ENCODE data around the gene ARHGAP15.

The ARHGAP15 gene

DNA sequence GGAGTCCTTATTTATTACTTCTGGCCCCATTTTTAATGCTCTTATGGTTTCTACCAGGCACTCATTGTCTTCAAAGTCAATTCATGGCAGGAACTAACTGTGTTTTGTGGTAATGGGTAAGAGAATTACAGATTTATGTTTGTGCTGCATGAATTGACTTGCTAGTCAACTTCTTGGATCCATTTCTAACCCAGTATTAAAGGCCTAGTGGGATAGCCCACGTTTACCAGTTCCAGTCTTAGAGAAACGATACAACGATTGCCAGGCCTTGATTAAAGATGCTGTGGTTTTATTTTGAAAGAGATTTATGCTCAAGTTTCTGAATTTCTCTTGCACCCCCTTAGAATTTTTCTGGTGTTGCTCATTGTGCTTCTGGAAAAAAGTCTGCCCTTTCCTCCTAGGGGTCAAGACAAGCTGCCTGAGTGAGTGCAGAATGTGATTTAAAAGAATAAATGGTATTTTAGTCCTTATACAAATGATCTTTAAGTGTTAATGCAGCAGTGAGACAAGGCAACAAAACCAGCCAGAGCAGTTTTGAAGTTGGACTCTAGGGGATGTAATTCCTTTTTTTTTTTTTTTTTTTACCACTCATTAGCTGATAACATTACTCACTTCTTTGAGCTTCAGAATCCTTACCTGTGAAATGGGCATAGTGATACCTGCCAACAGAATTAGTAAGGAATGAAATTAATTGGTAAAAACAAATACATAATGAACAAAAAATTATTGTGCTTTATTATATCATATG lies 101.5 kb downstream of the ARHGAP15 start:
- Histone ChIP-seq H4K20me1 (ENCODE audit: insufficient read depth, low read length) (no peaks in the 10 kb centered on the region), H3K9me2 (ENCODE audit: low read depth, low read length) (no peaks in the 10 kb centered on the region), H3K27ac (ENCODE audit: low read depth, low read length, poor library complexity, severe bottlenecking) (no peak overlapping the region), H2AFZ (ENCODE audit: low read length) (no peak overlapping the region), H3F3A (ENCODE audit: insufficient read depth, low read length) (no peaks in the 10 kb centered on the region), H3K4me1 (ENCODE audit: insufficient read depth, low read length, severe bottlenecking) (no peaks in the 10 kb centered on the region), H3K27me3 (ENCODE audit: insufficient read depth, low read length) (no peaks in the 10 kb centered on the region), H3K9ac (ENCODE audit: low read length) (no peak overlapping the region), H3K9me3 (ENCODE audit: low read length) (peaks cover 9% of the 10 kb centered on the region), H3K36me3 (ENCODE audit: insufficient read depth, low read length) (peaks cover 75% of the 10 kb centered on the region), H3K4me2 (ENCODE audit: low read length) (no peak overlapping the region), H3K79me2 (ENCODE audit: insufficient read depth, low read length) (no peaks in the 10 kb centered on the region), H3K4me3 (ENCODE audit: low read depth, low read length, poor library complexity, severe bottlenecking) (no peak overlapping the region)
- TF ChIP-seq EZH2 (IDR thresholded peaks at IDR 0.05; ENCODE audit: borderline replicate concordance, low read length) (no peak), CTCF (IDR thresholded peaks at IDR 0.05; ENCODE audit: low read length) (no peak)

DNA sequence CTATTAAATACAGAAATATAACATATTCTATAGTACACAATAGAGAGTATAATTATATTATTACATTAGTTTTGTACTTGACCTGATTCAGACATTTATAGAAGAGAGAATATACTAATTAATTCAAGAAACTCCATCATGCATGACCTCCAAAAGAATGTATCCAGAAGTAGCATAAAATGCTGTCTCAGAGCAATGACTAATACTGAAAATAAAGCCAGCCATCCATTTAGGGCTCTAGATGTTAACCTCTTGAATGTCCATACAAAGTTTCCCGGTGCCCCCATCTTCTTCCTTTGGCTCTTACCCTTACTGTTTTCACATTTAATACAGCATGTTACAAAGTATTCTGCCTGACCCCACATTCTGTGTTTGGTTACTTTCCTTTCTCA lies 102.0 kb downstream of the ARHGAP15 start:
- Histone ChIP-seq H3K9ac (ENCODE audit: low read length) (no peak overlapping the region), H3K4me1 (ENCODE audit: insufficient read depth, low read length, severe bottlenecking) (no peaks in the 10 kb centered on the region), H3K79me2 (ENCODE audit: insufficient read depth, low read length) (no peaks in the 10 kb centered on the region), H4K20me1 (ENCODE audit: insufficient read depth, low read length) (no peaks in the 10 kb centered on the region), H2AFZ (ENCODE audit: low read length) (no peak overlapping the region), H3K9me3 (ENCODE audit: low read length) (peaks cover 10% of the 10 kb centered on the region), H3K9me2 (ENCODE audit: low read depth, low read length) (no peaks in the 10 kb centered on the region), H3F3A (ENCODE audit: insufficient read depth, low read length) (no peaks in the 10 kb centered on the region), H3K27me3 (ENCODE audit: insufficient read depth, low read length) (no peaks in the 10 kb centered on the region), H3K36me3 (ENCODE audit: insufficient read depth, low read length) (peaks cover 79% of the 10 kb centered on the region), H3K4me3 (ENCODE audit: low read depth, low read length, poor library complexity, severe bottlenecking) (no peak overlapping the region), H3K4me2 (ENCODE audit: low read length) (no peak overlapping the region), H3K27ac (ENCODE audit: low read depth, low read length, poor library complexity, severe bottlenecking) (no peak overlapping the region)
- TF ChIP-seq EZH2 (IDR thresholded peaks at IDR 0.05; ENCODE audit: borderline replicate concordance, low read length) (no peak), CTCF (IDR thresholded peaks at IDR 0.05; ENCODE audit: low read length) (no peak)

GRCh38 chr2:143237146-143237777 lies 108.0 kb downstream of the ARHGAP15 start:
- H3K36me3 ChIP-seq (ENCODE audit: insufficient read depth, low read length): peaks cover 51% of the 10 kb centered on the region
- H4K20me1 ChIP-seq (ENCODE audit: insufficient read depth, low read length): no peaks in the 10 kb centered on the region
- H3K27me3 ChIP-seq (ENCODE audit: insufficient read depth, low read length): no peaks in the 10 kb centered on the region
- H3K9me2 ChIP-seq (ENCODE audit: low read depth, low read length): no peaks in the 10 kb centered on the region
- H3K4me2 ChIP-seq (ENCODE audit: low read length): no peak overlapping the region
- H3K27ac ChIP-seq (ENCODE audit: low read depth, low read length, poor library complexity, severe bottlenecking): no peak overlapping the region
- TF ChIP-seq CTCF (IDR thresholded peaks at IDR 0.05; ENCODE audit: low read length) (no peak), EZH2 (IDR thresholded peaks at IDR 0.05; ENCODE audit: borderline replicate concordance, low read length) (no peak)
- no peaks in the 10 kb centered on the region for H3K4me1 ChIP-seq (ENCODE audit: insufficient read depth, low read length, severe bottlenecking)
- no peak overlapping the region for H2AFZ ChIP-seq (ENCODE audit: low read length)
- H3K79me2 ChIP-seq (ENCODE audit: insufficient read depth, low read length): no peaks in the 10 kb centered on the region
- no peaks in the 10 kb centered on the region for H3F3A ChIP-seq (ENCODE audit: insufficient read depth, low read length)
- H3K9me3 ChIP-seq (ENCODE audit: low read length): peaks cover 7% of the 10 kb centered on the region
- no peak overlapping the region for H3K9ac ChIP-seq (ENCODE audit: low read length)
- H3K4me3 ChIP-seq (ENCODE audit: low read depth, low read length, poor library complexity, severe bottlenecking): no peak overlapping the region
